GM21423 (cell line): Measurements from ENCODE around the gene ECI1.

ENCODE experiments used
- ATAC-seq: cut with Tn5 transposase; IDR thresholded peaks from one replicate; pipeline ENCODE4 v1.9.1; 2021; ENCODE audit warnings: mild to moderate bottlenecking, moderate library complexity; ENCODE audit not compliant: unreplicated experiment

ECI1 gene

DNA sequence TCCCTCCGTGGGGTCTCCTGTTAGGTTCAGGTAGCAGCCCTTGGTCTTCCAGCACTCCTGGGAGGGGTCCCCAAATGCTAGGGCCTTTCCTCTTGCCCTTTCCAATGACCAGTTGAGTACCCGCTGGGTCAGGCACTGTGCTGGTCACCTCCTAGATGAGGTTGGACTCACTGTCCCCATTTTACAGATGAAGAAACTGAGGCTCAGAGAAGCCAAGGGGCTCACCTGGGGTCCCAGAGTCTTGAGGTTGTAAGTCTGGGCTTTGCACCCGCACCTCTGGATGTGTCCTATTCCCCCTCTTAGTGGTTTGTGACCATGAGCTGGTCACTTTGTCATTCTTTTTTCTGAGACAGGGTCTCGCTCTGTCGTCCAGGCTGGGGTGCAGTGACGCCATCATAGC is 53.6 kb downstream of the ECI1 start:
- ATAC-seq: no peak

DNA sequence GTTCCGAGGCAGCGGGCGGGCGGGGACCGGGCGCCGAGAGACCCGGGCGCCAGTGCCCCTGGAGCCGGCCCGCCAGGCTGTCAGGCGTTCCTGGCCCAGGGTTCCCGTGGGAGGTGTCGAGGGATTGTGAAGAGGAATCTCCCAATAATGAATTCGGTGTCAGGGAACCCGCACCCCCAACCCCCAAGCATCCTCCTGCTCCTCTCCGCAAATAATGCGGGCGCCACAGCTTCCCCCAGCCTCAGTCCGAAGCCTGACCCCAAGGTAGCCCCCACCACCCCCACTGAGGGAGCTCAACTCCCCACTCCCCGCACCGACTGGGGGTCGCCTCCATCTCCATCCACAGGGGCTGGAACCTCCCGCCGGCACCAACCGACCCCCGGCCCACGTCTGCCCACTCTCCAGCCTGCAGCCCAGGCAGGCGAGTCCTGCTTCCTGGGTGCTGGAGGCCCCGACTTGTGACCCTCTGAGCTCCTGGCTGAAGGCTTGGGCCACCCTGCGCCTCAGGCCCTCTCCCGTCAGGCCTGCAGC is 54.3 kb downstream of the ECI1 start:
- ATAC-seq: no peak

DNA sequence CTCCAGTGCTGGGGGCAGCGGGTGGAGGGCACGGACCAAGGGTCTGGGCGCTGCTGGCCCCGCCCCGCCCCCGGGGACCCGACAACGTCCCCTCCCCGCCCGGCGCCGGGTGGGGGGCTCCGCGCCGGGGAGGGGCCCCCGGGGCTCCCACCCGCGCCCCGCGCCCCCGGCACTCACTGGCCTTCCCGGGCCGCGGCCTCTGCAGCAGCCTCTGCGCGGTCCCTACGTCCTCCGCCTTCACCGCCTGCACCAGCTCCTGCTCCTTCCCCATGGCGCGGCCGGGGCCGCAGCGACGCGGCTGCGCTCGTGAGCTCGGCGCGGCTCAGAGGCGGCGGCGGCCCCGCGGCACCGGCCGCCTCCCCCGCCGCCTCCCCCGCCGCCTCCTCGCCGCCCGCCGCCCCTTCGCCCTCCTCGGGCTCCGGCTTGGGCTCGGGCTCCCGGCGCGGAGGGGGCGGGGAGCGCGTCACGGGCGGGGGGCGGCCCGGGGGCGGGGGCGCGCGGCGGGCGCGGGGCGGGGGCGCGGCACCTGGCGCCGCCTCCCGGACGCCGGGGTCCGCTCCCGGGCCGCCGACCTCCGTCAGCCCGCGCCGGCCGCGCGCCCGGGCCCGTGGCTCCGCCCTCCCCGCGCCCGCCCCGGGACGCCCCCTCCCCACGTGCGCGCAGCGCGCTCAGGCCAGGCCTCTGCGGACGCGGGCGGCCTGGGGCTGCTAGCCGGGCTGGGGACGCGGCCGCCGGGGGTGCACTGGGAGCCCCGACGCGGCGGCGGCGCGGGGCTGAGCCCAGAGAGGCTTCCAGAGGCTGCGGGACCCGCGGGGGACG is 55.0 kb downstream of the ECI1 start, which contains the start of gene CASKIN1:
CASKIN1 (minus strand) TSS at position 444 of the 819 bp plus-strand sequence; CDS start at position 271, 173 bp downstream.
- ATAC-seq: no peak

DNA sequence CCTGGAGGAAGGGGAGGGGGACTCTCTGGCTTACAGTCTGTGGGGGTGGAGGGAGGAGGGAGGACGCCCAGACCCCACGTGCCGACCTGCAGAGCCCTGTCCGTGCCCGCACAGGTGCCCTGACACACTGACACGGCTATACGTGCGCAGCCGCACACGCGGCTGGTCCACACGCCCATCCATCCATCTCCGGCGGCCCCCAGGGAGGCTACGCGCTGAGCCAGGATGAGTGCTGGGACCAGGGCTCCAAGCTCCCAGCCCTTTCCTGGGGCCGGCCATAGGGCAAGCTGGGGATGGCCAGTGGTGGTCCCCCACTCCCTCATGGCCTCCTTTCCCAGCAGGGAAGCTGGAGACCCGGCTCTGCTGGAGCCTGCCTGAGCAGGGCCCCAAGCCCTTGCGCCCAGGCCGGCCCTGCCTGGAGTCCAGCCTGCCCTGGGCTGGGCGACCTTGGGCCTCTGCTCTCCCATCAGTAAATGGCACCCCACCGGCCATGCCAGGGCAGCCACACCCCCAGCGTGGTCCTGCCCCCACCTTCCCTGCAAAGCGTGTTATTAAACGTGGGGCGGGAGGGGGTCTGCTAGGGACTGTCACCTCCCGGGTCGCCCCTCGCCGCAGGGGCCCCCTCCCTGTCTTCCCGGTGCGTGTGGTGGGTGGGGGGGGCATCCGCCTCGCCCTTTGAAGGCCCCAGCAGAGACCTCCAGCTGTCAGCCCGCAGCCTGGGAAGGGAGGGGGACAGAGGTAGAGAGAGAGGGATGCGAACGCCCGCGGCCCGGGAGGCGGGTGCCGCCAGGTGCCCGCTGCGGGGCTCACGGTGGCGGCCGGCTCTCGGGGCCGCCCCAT is 55.8 kb downstream of the ECI1 start:
- ATAC-seq: no peak

DNA sequence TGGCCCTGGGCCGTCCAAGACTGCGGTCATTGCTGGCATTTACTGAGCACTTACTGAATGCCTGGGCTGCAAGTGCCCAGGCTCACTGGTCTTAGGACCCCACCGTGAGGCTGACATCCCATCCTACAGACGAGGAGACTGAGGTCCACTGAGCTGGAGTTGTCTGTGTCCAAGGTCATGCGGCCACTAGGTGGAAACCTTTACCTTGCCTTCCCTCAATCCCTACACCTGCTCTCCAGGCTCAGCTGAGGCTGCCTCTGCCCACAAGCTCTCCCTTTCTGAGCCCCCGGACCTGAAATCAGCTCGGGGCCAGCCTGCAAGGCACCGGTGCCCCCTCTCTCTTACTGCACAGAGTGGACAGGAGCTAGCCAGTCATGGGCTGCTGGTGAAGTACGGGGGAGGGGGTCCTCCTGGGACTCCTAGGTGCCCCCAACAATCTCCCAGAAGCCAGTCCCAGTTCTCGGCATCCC is 56.5 kb downstream of the ECI1 start:
- no peak for ATAC-seq

DNA sequence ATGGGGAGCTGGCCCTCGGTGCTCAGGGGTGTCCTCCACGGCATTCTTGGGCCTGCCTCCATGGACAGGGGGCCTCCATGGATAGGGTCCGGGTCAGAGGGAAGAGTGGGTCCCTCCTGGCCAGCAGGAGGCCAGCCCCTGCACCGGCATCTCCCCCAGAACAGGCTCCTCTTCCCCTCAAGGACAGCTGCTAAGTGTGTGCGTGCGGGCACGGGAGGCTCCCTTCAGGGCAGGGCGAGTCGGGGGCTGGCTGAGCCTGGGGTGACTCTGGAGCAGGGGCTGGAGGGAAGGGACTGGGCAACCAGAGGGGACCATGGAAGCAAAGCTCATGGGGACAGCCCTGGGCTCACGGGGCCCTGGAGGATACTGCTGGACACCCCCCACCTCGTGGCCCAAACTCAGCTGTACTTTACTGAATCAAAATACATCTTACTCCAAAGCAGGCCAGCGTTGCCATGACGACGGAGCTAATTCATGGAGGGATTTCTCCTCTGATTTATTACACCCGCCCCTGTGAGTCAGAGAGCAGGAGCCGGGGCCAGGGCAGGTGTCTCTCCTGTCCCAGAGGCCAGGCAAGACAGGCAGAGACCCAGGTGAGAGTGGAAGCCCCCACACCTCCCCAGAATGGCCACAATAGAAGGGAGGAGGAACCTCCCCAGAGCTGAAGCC is 57.1 kb downstream of the ECI1 start:
- ATAC-seq: no peak

DNA sequence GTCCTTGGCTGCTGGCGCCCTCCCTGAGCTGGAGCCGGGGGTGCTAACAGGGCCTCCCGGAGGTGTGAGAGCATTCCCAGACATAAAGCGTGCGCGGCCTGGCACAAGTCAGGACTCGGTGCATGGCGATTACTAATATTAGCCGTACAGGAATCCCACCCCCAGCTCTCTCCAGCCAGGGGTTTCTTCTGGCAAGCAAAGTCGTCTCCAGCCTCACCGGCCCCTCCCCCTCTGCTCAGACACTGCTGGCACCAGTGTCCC is 60.0 kb downstream of the ECI1 start:
- ATAC-seq: no peak

DNA sequence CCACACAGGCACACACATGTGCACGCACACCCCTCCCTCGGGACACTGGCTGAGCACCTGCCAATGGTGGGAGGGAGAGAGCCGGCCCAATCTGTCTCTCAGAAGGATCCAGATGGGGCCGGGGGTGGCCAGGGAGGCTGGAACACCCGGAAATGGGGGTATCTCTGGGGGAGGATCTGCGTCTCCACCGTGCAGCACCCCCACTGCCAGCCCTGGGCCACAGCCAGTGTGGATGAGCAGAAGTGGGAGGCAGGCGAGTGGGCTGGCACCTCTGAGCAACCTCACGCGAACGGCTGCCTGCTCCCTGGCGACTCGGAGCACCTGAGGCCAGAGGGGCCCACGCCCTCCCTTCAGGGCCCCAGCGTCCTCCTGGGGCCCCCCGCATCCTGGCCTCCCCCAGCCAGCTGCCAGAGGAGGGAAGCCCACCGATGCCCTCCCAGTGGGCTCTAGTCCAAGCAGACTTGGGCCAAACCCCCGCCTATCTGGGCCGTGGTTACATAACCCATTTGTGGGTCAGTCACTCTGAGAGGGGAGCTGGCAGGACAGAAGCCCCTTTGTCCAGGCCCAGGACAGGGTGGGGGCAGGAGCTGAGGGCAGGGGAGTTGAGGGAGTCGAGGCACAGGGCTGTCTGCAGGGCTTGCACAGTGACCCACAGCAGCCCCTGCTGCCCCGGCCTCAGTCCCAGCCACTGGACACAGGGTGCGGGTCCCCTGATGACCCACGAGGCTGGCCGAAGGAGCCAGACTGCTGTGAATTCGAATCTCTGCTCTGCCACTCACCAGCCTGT is 60.5 kb downstream of the ECI1 start:
- no peak for ATAC-seq

DNA sequence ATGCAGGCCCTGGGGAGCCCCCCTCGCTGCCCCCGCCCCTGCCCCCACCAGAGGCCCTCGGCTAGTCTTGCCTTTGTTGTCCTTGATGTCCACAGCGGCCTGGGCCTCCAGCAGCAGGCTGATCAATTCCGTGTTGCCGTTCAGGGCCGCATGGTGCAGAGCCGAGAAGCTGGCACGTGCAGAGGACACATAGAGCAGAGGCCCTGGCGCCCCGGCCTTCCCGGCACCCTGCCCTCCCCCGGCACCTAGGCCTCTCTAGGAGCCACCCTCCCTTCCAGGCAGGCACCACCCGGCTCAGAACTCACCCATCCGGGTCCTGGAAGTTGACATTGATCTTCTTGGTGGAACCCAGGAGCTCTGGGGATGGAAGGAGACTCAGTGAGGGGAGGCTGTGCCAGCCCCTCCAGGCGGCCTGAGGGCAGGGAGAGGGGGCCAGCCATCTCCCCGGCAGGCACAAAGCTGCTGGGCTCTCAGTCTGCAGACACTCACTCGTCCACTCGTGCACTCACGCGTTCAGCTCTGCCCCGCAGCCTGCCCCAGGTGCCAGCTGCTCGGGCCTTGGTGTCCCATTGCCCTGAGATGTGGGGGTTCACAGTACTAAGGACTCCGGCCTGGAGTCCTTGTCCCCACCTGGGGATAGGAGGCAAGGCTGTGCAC is 61.3 kb downstream of the ECI1 start:
- ATAC-seq: no peak
